Pancreas (tissue), 10 donors: ENCODE measurements around the gene LMF1. TPM values are rescaled to one million over a fixed set of nuclear protein-coding genes. Genes with fewer than 3 reads are reported as not detected.

ENCODE experiments used
- ATAC-seq, 4 donors: fragments of 200-7000 bp; cut with Tn5 transposase; one replicate each; pipeline versions ENCODE4 v1.8.0 to v1.9.1; 2020; ENCODE audit warnings: mild to moderate bottlenecking in 4 of 4, moderate library complexity in 4 of 4
- DNase-seq, 6 donors: peaks; one replicate each; pipeline ENCODE4 v3.0.0-alpha.2; 2020
- FAIRE-seq: peaks from 2 replicates; lab custom pipeline; 2012; peaks lifted over from hg19 to GRCh38; lab: Jason Lieb, UNC
- H3K27ac ChIP-seq, 4 donors: fragments of 200-600 bp; sonication (generic); 1 replicate in 3 of 4; 2 replicates in 1 of 4; pipeline versions ENCODE4 v1.5.0 to v1.8.0; 2020
- H3K27me3 ChIP-seq, 4 donors: fragments of 200-600 bp; one replicate each; pipeline ENCODE4 v1.8.0; 2021
- H3K36me3 ChIP-seq, 3 donors: fragments of 200-600 bp; sonication (generic) in 1 of 3; one replicate each; pipeline versions ENCODE4 v1.5.0 to v1.8.0; 2020 to 2021
- H3K4me1 ChIP-seq, 3 donors: fragments of 200-600 bp; one replicate each; pipeline ENCODE4 v1.8.0; 2021
- H3K4me3 ChIP-seq, 4 donors: fragments of 200-600 bp; sonication (generic) in 2 of 4; one replicate each; pipeline versions ENCODE4 v1.5.0 to v1.8.0; 2020 to 2021
- H3K9me3 ChIP-seq, 4 donors: fragments of 200-600 bp; one replicate each; pipeline ENCODE4 v1.8.0; 2021
- WGBS, 2 donors: extraction: QIAGEN DNeasy Blood & Tissue Kit; methylation state at CpG; one replicate each; pipeline ENCODE4 v1.1.7; 2013; 5-methylcytosine and 5-hydroxymethylcytosine counted together
- intact Hi-C, 3 donors: fragments of 100-400 bp; cut with DNase I; formaldehyde crosslinking; loops; one replicate each; pipeline versions ENCODE4 v1.11.1 to v1.14.2; 2022
- polyA plus RNA-seq, 2 donors: library from polyadenylated mRNA; stranded (reverse); fragments of 200-250 nt; gene quantifications; one replicate each; pipeline ENCODE4 v1.2.3, GENCODE V29; 2013
- total RNA-seq, 6 donors: library from RNA; stranded (reverse); fragmentation: NEBNext Ultra II Directional in 4 of 6; extraction: Animal tissue kit (Norgen Biotek cat#: 25700) in 4 of 6; gene quantifications; one replicate each; pipeline versions ENCODE4 v1.2.1 to v1.2.4, GENCODE V29; 2021 to 2023
- TF ChIP-seq, protein P1 (sequence below), 4 donors: fragments of 200-600 bp; sonication (generic) in 3 of 4; IDR thresholded peaks; one replicate each; pipeline versions ENCODE4 v1.5.0 to v1.8.0; 2021; ENCODE audit warnings: antibody characterized with exemption in 4 of 4
- donor health status: healthy with polysubstance abuse.
- donor health status: DM: no; HTN: no; CAD: no; lungs with moderate emphysema.
- donor health status: DM: no; HTN: no; CAD: no.
- donor health status: control.
- donor health status: control.
- donor health status: Bipolar disorder and iron deficiency.
- donor health status: DM: yes; HTN: yes; CAD: no.
- donor health status: DM: no; HTN: no; CAD: no.
- donor health status: DM: no; HTN: no; CAD: no.
- donor health status: DM: yes; HTN: yes; CAD: no.

LMF1 gene
- total and polyA plus RNA-seq, 8 donors: 9.3 to 64.6 (median 15.7) TPM

- Histone ChIP-seq H3K36me3 (no peaks in the 10 kb centered on the region), H3K4me3 (no peak overlapping the region), H3K27ac (no peak overlapping the region), H3K9me3 (no peaks in the 10 kb centered on the region), H3K27me3 (peaks cover 0 to 20% (median 2%) of the 10 kb centered on the region in 4 donors), H3K4me1 (no peaks in the 10 kb centered on the region)
- DNase-seq: peak in 1 of 6 donors; percentile 66
- TF ChIP-seq, protein P1, sequence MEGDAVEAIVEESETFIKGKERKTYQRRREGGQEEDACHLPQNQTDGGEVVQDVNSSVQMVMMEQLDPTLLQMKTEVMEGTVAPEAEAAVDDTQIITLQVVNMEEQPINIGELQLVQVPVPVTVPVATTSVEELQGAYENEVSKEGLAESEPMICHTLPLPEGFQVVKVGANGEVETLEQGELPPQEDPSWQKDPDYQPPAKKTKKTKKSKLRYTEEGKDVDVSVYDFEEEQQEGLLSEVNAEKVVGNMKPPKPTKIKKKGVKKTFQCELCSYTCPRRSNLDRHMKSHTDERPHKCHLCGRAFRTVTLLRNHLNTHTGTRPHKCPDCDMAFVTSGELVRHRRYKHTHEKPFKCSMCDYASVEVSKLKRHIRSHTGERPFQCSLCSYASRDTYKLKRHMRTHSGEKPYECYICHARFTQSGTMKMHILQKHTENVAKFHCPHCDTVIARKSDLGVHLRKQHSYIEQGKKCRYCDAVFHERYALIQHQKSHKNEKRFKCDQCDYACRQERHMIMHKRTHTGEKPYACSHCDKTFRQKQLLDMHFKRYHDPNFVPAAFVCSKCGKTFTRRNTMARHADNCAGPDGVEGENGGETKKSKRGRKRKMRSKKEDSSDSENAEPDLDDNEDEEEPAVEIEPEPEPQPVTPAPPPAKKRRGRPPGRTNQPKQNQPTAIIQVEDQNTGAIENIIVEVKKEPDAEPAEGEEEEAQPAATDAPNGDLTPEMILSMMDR (IDR thresholded peaks at IDR 0.05): no peak
- 35 to 56% methylated on average over 64 to 71 of the region's 71 CpGs for WGBS, 2 donors
- ATAC-seq: no peak
- no peak for FAIRE-seq
- intact Hi-C loops: loop anchor here in 2 of 3 donors (5.0 to 10.0 kb wide), 2 partner anchors 235 to 378 kb away; no protein-coding TSS in a partner anchor
These were observed 153.5 kb downstream of the LMF1 start for GRCh38 chr16:817001-817906.

- Histone ChIP-seq H3K4me1 (no peaks in the 10 kb centered on the region), H3K27me3 (peaks cover 0 to 22% (median 2%) of the 10 kb centered on the region in 4 donors), H3K36me3 (no peaks in the 10 kb centered on the region), H3K4me3 (no peak overlapping the region), H3K27ac (no peak overlapping the region), H3K9me3 (no peaks in the 10 kb centered on the region)
- 73 to 84% methylated on average over 15 of the region's 15 CpGs for WGBS, 2 donors
- intact Hi-C loops: loop anchor here in 2 of 3 donors (5.0 to 10.0 kb wide), 2 partner anchors 236 to 379 kb away; no protein-coding TSS in a partner anchor
- no peak for ATAC-seq
- peak in 1 of 6 donors; percentile 55 for DNase-seq
- FAIRE-seq: no peak
- TF ChIP-seq, protein P1 (IDR thresholded peaks at IDR 0.05): no peak
These were observed 154.9 kb downstream of the LMF1 start for GRCh38 chr16:815861-816260.

DNA sequence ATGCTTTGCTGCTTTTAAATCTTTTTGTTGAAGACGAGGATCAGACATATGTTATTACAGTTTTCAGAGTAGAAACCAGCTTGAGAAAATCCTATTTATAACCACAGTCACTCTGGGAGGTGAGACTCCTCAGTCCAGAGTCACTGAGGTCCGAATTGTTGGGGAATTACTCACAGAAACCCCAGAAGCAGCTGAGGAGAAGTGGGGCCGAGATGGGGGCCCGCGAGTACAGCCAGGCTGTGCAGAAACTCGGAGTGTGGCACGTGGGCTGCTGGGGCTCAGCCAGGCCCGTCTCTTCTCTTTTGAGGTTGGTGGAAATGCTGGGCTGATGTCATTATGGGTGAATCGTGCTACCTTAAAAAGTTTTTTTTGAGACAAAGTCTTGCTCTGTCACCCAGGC lies 155.8 kb downstream of the LMF1 start:
- intact Hi-C loops: loop anchor here in 2 of 3 donors (5.0 to 10.0 kb wide), 2 partner anchors 237 to 380 kb away; no protein-coding TSS in a partner anchor
- ATAC-seq: no peak
- WGBS, 2 donors: 50 to 63% methylated on average over 9 of the region's 9 CpGs
- Histone ChIP-seq H3K27ac (no peak overlapping the region), H3K9me3 (no peaks in the 10 kb centered on the region), H3K36me3 (no peaks in the 10 kb centered on the region), H3K27me3 (peaks cover 0 to 22% (median 2%) of the 10 kb centered on the region in 4 donors), H3K4me1 (no peaks in the 10 kb centered on the region), H3K4me3 (no peak overlapping the region)
- TF ChIP-seq, protein P1 (IDR thresholded peaks at IDR 0.05): no peak
- FAIRE-seq: no peak
- DNase-seq: no peak

- Histone ChIP-seq H3K9me3 (no peaks in the 10 kb centered on the region), H3K27me3 (peaks cover 0 to 22% (median 2%) of the 10 kb centered on the region in 4 donors), H3K4me3 (no peak overlapping the region), H3K27ac (no peak overlapping the region), H3K4me1 (no peaks in the 10 kb centered on the region), H3K36me3 (no peaks in the 10 kb centered on the region)
- intact Hi-C loops: loop anchor here in 1 of 3 donors (2.0 to 10.0 kb wide), 2 partner anchors 243 to 381 kb away; no protein-coding TSS in a partner anchor
- FAIRE-seq (no peak), ATAC-seq (no peak), DNase-seq (no peak)
- WGBS, 2 donors: 54 to 58% methylated on average over 22 of the region's 22 CpGs
- TF ChIP-seq, protein P1 (IDR thresholded peaks at IDR 0.05): no peak
These were observed 156.8 kb downstream of the LMF1 start for GRCh38 chr16:813916-814412.
